GM12874 (cell line): ENCODE measurements around the gene ACO1.

Experiments used
- TF ChIP-seq, protein P1 (sequence below): IDR thresholded peaks from 2 replicates; pipeline ENCODE4 v1.5.1; 2011; ENCODE audit warnings: low read depth, mild to moderate bottlenecking, control low read depth, low read length, moderate library complexity; ENCODE audit not compliant: insufficient read depth

Gene ACO1

DNA sequence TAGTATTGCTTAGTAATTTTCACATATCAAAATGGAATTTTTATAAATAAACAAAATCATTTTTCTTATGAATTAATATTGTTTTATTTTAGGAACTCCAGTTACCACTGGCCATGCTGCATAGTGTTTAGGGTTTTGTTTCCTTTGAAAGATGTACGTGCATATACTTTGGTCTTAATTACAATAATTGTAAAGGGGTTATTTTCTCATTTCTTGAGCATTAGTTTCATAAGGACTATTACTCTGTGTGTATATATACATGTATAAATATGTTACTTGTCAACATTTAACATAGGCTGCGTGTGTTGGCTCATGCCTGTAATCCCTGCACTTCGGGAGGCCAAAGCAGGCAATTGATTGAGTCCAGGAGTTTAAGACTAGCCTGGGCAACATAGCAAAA lies 21.6 kb downstream of the ACO1 start:
- TF ChIP-seq, protein P1, sequence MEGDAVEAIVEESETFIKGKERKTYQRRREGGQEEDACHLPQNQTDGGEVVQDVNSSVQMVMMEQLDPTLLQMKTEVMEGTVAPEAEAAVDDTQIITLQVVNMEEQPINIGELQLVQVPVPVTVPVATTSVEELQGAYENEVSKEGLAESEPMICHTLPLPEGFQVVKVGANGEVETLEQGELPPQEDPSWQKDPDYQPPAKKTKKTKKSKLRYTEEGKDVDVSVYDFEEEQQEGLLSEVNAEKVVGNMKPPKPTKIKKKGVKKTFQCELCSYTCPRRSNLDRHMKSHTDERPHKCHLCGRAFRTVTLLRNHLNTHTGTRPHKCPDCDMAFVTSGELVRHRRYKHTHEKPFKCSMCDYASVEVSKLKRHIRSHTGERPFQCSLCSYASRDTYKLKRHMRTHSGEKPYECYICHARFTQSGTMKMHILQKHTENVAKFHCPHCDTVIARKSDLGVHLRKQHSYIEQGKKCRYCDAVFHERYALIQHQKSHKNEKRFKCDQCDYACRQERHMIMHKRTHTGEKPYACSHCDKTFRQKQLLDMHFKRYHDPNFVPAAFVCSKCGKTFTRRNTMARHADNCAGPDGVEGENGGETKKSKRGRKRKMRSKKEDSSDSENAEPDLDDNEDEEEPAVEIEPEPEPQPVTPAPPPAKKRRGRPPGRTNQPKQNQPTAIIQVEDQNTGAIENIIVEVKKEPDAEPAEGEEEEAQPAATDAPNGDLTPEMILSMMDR: no peak

DNA sequence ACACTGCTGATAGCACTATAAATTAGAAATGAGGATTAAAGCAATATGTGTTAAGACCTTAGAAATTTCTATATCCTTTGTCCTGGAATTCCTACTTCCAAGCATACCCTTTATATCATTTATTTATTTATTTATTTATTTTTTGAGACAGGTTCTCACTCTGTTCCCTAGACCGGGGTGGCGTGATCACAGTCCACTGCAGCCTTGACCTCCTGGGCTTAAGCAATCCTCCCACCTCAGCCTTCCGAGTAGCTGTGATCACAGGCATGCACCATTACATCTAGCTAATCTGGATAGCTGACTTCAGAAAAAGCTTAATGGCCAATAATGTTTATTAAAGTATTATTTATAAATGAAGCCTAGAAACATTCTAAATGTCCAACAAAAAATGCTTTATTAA lies 27.3 kb downstream of the ACO1 start:
- TF ChIP-seq, protein P1: no peak

DNA sequence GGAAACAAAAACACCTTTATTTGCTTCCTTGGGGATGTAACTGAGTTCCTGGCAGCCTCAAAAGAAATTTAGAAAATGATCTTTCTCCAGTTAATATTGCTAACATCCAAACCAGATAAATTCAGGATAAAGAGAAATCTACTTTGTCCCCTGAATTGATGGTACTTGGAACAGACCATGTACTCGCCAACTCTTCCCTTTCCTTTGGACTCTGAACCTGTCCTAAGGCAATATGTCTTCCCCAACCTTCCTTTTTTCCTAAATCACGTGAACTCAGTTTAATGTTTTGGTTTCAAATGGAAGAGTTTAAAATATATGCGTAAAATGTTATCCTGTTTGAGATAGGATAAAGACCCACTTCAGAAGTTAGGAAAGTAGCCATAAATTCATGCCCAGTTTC lies 28.0 kb downstream of the ACO1 start:
- TF ChIP-seq, protein P1: no peak

DNA sequence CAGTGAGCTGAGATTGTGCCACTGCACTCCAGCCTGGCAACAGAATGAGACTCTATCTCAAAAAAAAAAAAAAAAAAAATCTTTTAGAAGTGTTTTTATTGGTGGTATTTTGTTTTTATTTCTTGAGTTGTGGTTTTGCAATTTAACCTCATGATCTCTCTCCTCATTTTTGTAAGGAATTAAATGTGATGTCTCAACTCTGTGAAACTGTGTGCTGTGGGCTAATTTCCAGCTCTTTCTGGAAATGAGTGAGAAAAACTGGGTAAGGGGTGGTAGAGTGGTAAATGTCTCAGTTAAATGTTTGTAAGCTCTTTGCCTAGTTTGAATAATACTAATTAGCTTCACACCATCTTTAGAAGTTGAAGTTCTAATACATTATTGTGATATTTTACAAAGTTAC lies 29.0 kb downstream of the ACO1 start:
- TF ChIP-seq, protein P1: no peak

DNA sequence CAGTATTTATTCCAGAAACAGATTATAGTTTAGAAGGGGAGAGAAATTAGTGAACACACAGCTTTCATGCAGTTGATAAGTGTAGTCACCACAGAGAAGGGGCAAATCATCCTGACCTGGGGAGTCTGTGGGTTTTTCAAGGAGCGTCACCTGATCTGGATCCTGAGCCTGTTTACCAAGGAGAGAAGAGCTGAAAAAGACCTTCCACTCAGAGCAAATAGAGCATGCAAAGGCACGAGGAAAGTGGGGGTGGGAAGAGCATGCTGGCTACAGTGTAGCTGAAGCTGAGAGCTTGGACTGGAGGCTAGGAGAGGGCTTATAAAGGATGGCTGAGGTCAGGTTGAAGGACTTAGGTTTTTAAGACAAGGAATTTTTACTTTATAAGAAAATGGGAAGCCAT lies 30.4 kb downstream of the ACO1 start:
- TF ChIP-seq, protein P1: no peak

DNA sequence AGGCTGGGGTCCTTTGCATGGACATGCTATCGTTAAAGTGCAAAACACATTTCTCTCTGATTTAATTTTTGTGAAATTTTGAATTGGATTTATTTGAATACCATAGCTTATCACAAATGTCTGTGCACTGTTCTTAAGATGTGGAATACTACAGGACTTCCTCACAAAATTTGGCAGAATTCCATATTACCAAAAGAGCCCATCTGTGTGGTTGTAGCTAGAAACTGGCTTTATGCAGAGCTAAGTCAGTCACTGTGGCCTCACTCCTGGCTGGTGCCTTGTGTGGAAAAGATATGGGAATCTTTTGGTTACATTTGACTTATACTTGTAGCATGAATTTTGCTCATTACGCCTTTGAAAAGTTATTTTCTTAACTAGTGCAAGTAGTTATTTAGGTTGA lies 35.5 kb downstream of the ACO1 start:
- TF ChIP-seq, protein P1: no peak

DNA sequence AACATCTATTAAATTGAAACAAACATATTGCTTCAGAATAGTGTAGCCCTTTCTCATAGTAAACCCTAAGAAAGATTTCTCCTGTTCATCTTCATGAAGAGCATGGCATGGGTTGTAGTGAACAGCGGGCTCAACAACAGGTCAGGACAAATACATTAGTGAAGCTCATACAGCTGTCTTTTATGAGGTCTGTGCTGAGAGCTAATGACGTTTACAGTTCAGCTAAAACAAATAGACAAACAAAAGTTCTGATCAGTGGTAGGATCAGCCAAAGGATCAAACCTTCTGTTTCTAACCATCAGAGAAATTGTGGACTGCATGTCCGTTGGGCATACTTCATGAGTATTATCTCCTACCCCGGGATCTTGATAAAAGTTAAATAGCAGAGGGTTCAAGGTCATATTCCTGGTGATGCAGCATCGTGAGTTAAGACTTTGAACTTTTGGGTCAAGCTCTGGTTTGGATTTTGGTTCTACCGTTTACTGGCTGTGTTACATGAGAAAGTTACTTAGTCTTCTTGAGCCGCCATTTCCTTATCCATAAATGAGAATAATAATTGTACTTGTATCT lies 37.9 kb downstream of the ACO1 start:
- TF ChIP-seq, protein P1: no peak
